HCT116 (cell line): ENCODE measurements around the gene RRAGC. TPM values are rescaled to one million over a fixed set of nuclear protein-coding genes. Genes with fewer than 3 reads are reported as not detected.

Experiments
- ATAC-seq: fragments of 200-7000 bp; cut with Tn5 transposase; 2 replicates; pipeline ENCODE4 v1.9.1; 2020; ENCODE audit warnings: mild to moderate bottlenecking, moderate library complexity
- BruUV-seq: library from RNA; stranded (reverse); fragments of 400-500 nt; replicated peaks from 2 replicates; lab custom pipeline; 2021; lab: Mats Ljungman, UMichigan
- CTCF ChIA-PET: fragments of 300-600 bp; sonication (Branson Sonifier 250); formaldehyde crosslinking; loops from one replicate; lab custom pipeline; 2021; ENCODE audit warnings: antibody characterized with exemption; lab: Charles Lee
- POLR2A ChIA-PET: fragments of 300-600, 350-600 bp; sonication (Branson Sonifier 250); formaldehyde crosslinking; loops from one replicate; lab custom pipeline; 2021; ENCODE audit warnings: antibody characterized with exemption; lab: Charles Lee
- RAD21 ChIA-PET, 2 experiments: fragments of 300-600 bp; sonication (Branson Sonifier 250); formaldehyde crosslinking; loops; one replicate each; lab custom pipeline; 2023; ENCODE audit warnings: low total read pairs in 2 of 2; ENCODE audit not compliant: uncharacterized antibody in 2 of 2, unreplicated experiment in 2 of 2, low non-redundant PET in 1 of 2; lab: Charles Lee
- DNase-seq: peaks from one replicate; pipeline ENCODE4 v3.0.0-alpha.2; 2010; ENCODE audit warnings: low read depth, low spot score
- H2AFZ ChIP-seq: fragments of 200-600 bp; shearing (Covaris generic), sonication (generic); 2 replicates; pipeline ENCODE4 v1.6.1; 2017; ENCODE audit warnings: low read depth, mixed run types, mixed read lengths, antibody characterized with exemption, low read length; ENCODE audit not compliant: poor library complexity, severe bottlenecking
- H3K27ac ChIP-seq: 2 replicates; pipeline ENCODE4 v1.5.1; 2012; ENCODE audit warnings: low read depth, low read length
- H3K27me3 ChIP-seq: fragments of 200-600 bp; sonication (generic); 2 replicates; pipeline ENCODE4 v1.6.1; 2016; ENCODE audit warnings: mixed run types, low read length, mixed read lengths; ENCODE audit not compliant: insufficient read depth
- H3K36me3 ChIP-seq, 2 experiments: fragments of 200-500 bp in 1 of 2; fragments of 200-600 bp in 1 of 2; sonication (Bioruptor generic) in 1 of 2; sonication (generic) in 1 of 2; 2 replicates each; pipeline versions ENCODE4 v1.5.1 to v1.6.1; 2014 to 2016; ENCODE audit warnings: low read length in 2 of 2, inconsistent platforms in 1 of 2, mixed read lengths in 1 of 2, mixed run types in 1 of 2; ENCODE audit not compliant: insufficient read depth in 2 of 2, control insufficient read depth in 1 of 2
- H3K4me1 ChIP-seq, 2 experiments: fragments of 200-600 bp in 1 of 2; sonication (generic) in 1 of 2; 2 replicates each; pipeline versions ENCODE4 v1.5.1 to v1.6.1; 2012 to 2017; ENCODE audit warnings: low read length in 2 of 2, inconsistent platforms in 1 of 2, mild to moderate bottlenecking in 1 of 2, mixed read lengths in 1 of 2, mixed run types in 1 of 2, moderate library complexity in 1 of 2; ENCODE audit not compliant: insufficient read depth in 2 of 2, control insufficient read depth in 1 of 2
- H3K4me2 ChIP-seq: fragments of 200-600 bp; sonication (generic); 2 replicates; pipeline ENCODE4 v1.6.1; 2017; ENCODE audit warnings: mixed run types, low read length, mixed read lengths
- H3K4me3 ChIP-seq, 2 experiments: fragments of 200-600 bp in 1 of 2; sonication (generic) in 1 of 2; replicated peaks in 1 of 2; 2 replicates each; pipeline ENCODE4 v1.5.1; 2011 to 2016; ENCODE audit warnings: low read length in 2 of 2, control low read depth in 1 of 2, low read depth in 1 of 2, mild to moderate bottlenecking in 1 of 2, mixed read lengths in 1 of 2, mixed run types in 1 of 2
- H3K79me2 ChIP-seq: fragments of 200-600 bp; sonication (generic); 2 replicates; pipeline ENCODE4 v1.6.1; 2017; ENCODE audit warnings: mild to moderate bottlenecking, mixed run types, low read length, moderate library complexity, mixed read lengths; ENCODE audit not compliant: insufficient read depth
- H3K9ac ChIP-seq: fragments of 200-600 bp; sonication (generic); 2 replicates; pipeline ENCODE4 v1.6.1; 2016; ENCODE audit warnings: low read length, mixed read lengths
- H3K9me2 ChIP-seq: fragments of 200-600 bp; sonication (generic), shearing (Covaris generic); 2 replicates; pipeline ENCODE4 v1.6.1; 2017; ENCODE audit warnings: mixed run types, mild to moderate bottlenecking, moderate library complexity; ENCODE audit not compliant: insufficient read depth
- H3K9me3 ChIP-seq, 2 experiments: fragments of 200-500 bp in 1 of 2; fragments of 200-600 bp in 1 of 2; sonication (Bioruptor generic) in 1 of 2; sonication (generic) in 1 of 2; 2 replicates each; pipeline ENCODE4 v1.6.1; 2014 to 2017; ENCODE audit warnings: low read length in 2 of 2, mixed read lengths in 2 of 2, inconsistent platforms in 1 of 2, low read depth in 1 of 2, mild to moderate bottlenecking in 1 of 2, mixed run types in 1 of 2, moderate library complexity in 1 of 2; ENCODE audit not compliant: control insufficient read depth in 1 of 2, insufficient read depth in 1 of 2
- H4K20me1 ChIP-seq: fragments of 200-600 bp; sonication (generic), shearing (Covaris generic); 2 replicates; pipeline ENCODE4 v1.6.1; 2017; ENCODE audit warnings: mixed run types, mild to moderate bottlenecking, moderate library complexity; ENCODE audit not compliant: insufficient read depth
- CBX3 ChIP-seq: IDR thresholded peaks from 2 replicates; pipeline ENCODE4 v1.6.1; 2012; ENCODE audit warnings: low read depth
- CTCF ChIP-seq, 3 experiments: fragments of 200-600 bp in 1 of 3; sonication (generic) in 1 of 3; IDR thresholded peaks in 2 of 3; conservative IDR thresholded peaks in 1 of 3; 2 replicates each; pipeline ENCODE4 v1.5.1; 2012 to 2017; ENCODE audit warnings: low read depth in 2 of 3, low read length in 2 of 3, antibody characterized with exemption in 1 of 3, borderline replicate concordance in 1 of 3, control low read depth in 1 of 3, mild to moderate bottlenecking in 1 of 3, mixed read lengths in 1 of 3, mixed run types in 1 of 3, moderate library complexity in 1 of 3; ENCODE audit not compliant: insufficient read depth in 1 of 3
- RAD21 ChIP-seq: IDR thresholded peaks from 2 replicates; pipeline ENCODE4 v1.6.1; 2012; ENCODE audit warnings: low read depth, mild to moderate bottlenecking
- TCF7L2 ChIP-seq: IDR thresholded peaks from 2 replicates; pipeline ENCODE4 v1.7.0; 2011; ENCODE audit warnings: borderline replicate concordance, inconsistent platforms; ENCODE audit not compliant: insufficient read depth, insufficient read length; ENCODE audit errors: extremely low read depth
- intact Hi-C: fragments of 100-400 bp; cut with micrococcal nuclease; formaldehyde crosslinking; loops from 2 replicates; pipeline ENCODE4 v1.10.0; 2022
- total RNA-seq: library from RNA; stranded (reverse); gene quantifications from one replicate; pipeline ENCODE4 v1.2.1, GENCODE V29; 2021; ENCODE audit not compliant: unreplicated experiment

Gene RRAGC
- total RNA-seq, 1 experiment from 2014 or later = 11.7 TPM

GRCh38 chr1:38834937-38835827, 24.4 kb downstream of the RRAGC start:
- POLR2A ChIA-PET = no interaction called here

More at GRCh38 chr1:38834937-38835827, 24.4 kb downstream of the RRAGC start:
- no peak overlapping the region for H3K27ac ChIP-seq
- H3K79me2 ChIP-seq = no peaks in the 10 kb centered on the region
- H3K4me1 ChIP-seq = no peaks in the 10 kb centered on the region
- H3K27me3 ChIP-seq = no peaks in the 10 kb centered on the region
- ATAC-seq (peak; percentile 97), DNase-seq (peak; percentile 81)
- ChIA-PET CTCF (interaction anchor here (0.6 to 1.4 kb wide), 8 partner anchors 11 to 811 kb away, joined by 3 to 7 read pairs (median 3); no protein-coding TSS in a partner anchor), RAD21 (interaction anchor here in 1 of 2 experiments (0.6 kb wide), 1 partner anchor 14 kb away, joined by 4 read pairs; no protein-coding TSS in a partner anchor)
- H3K4me2 ChIP-seq = no peak overlapping the region
- no peak overlapping the region for H3K4me3 ChIP-seq
- TF ChIP-seq TCF7L2 (no peak), CTCF (IDR thresholded peaks at IDR 0.05 in 2 of 3, conservative IDR thresholded peaks at IDR 0.05 in 1 of 3; ENCODE audit: borderline replicate concordance in 1 of 3, insufficient read depth in 1 of 3, low read depth in 2 of 3, low read length in 2 of 3) (peak; percentile 68 to 86 (median 70)), RAD21 (peak; percentile 92), CBX3 (no peak)
- H3K9me3 ChIP-seq = no peaks in the 10 kb centered on the region
- no TSS peak for BruUV-seq
- H3K9ac ChIP-seq = no peak overlapping the region
- H4K20me1 ChIP-seq = no peaks in the 10 kb centered on the region
- no peak overlapping the region for H2AFZ ChIP-seq
- H3K9me2 ChIP-seq = no peaks in the 10 kb centered on the region
- peaks cover 0 to 4% of the 10 kb centered on the region in 2 experiments; a peak in 1 of 4 replicates for H3K36me3 ChIP-seq
- intact Hi-C loops = loop anchor here (1.0 to 10.0 kb wide), 4 partner anchors 310 to 1140 kb away; partner anchors contain the start of genes CDCA8 and SF3A3
